HepG2 (cell line): ENCODE data around the gene RPL37A. TPM values are rescaled to one million over a fixed set of nuclear protein-coding genes. Genes with fewer than 3 reads are reported as not detected.

Experiments used
- ATAC-seq: fragments of 200-7000 bp; cut with Tn5 transposase; 3 replicates; pipeline ENCODE4 v1.9.1; 2020; ENCODE audit warnings: mild to moderate bottlenecking, moderate library complexity
- BruUV-seq: library from RNA; stranded (reverse); fragments of 400-500 nt; replicated peaks from 2 replicates; lab custom pipeline; 2021; lab: Mats Ljungman, UMichigan
- CTCF ChIA-PET: fragments of 300-600 bp; formaldehyde crosslinking; extraction: SDS; loops from one replicate; lab custom pipeline; 2021; ENCODE audit warnings: low total read pairs, inconsistent platforms, low intra/inter-chr PET ratio; lab: Yijun Ruan, JAX
- POLR2A ChIA-PET: fragments of 350-600 bp; sonication (Branson Sonifier 250); formaldehyde crosslinking; loops from one replicate; lab custom pipeline; 2020; ENCODE audit warnings: antibody characterized with exemption, inconsistent platforms; lab: Yijun Ruan, JAX
- DNase-seq: peaks from one replicate; pipeline ENCODE4 v3.0.0-alpha.2; 2015; ENCODE audit warnings: low spot score
- FAIRE-seq: peaks from 3 replicates; lab custom pipeline; 2011; peaks lifted over from hg19 to GRCh38; lab: Jason Lieb, UNC
- H2AFZ ChIP-seq: one replicate; pipeline ENCODE4 v1.6.1; 2011; ENCODE audit warnings: low read length, inconsistent platforms
- H3K27ac ChIP-seq: fragments of 300-600 bp; 3 replicates; pipeline ENCODE4 v1.8.0; 2011; ENCODE audit warnings: mixed run types, mild to moderate bottlenecking, mixed read lengths, low read length, inconsistent platforms; ENCODE audit not compliant: insufficient read depth; ENCODE audit errors: extremely low read length
- H3K27me3 ChIP-seq, 2 experiments: fragments of 200-600 bp in 1 of 2; 2 replicates in 1 of 2; 3 replicates in 1 of 2; pipeline versions ENCODE4 v1.6.0 to v1.8.0; 2011; ENCODE audit warnings: low read length in 2 of 2, mild to moderate bottlenecking in 2 of 2, moderate library complexity in 2 of 2, inconsistent platforms in 1 of 2; ENCODE audit not compliant: insufficient read depth in 2 of 2, control insufficient read depth in 1 of 2
- H3K36me3 ChIP-seq, 2 experiments: fragments of 200-600 bp in 1 of 2; replicated peaks in 1 of 2; 2 replicates in 1 of 2; 3 replicates in 1 of 2; pipeline versions ENCODE4 v1.5.1 to v1.8.0; 2011; ENCODE audit warnings: low read length in 2 of 2, inconsistent platforms in 1 of 2; ENCODE audit not compliant: insufficient read depth in 2 of 2, control insufficient read depth in 1 of 2
- H3K4me1 ChIP-seq: 2 replicates; pipeline ENCODE4 v1.5.1; 2012; ENCODE audit warnings: low read length, inconsistent platforms; ENCODE audit not compliant: insufficient read depth
- H3K4me2 ChIP-seq: 2 replicates; pipeline ENCODE4 v1.6.0; 2011; ENCODE audit warnings: low read depth, low read length, inconsistent platforms
- H3K4me3 ChIP-seq, 3 experiments: fragments of 200-600 bp in 1 of 3; sonication (generic), shearing (Covaris generic) in 1 of 3; replicated peaks in 1 of 3; 2 replicates each; pipeline ENCODE4 v1.5.1; 2011 to 2016; ENCODE audit warnings: low read length in 3 of 3, inconsistent platforms in 2 of 3, low read depth in 2 of 3, mild to moderate bottlenecking in 2 of 3, control low read depth in 1 of 3, mixed read lengths in 1 of 3; ENCODE audit not compliant: insufficient read depth in 1 of 3
- H3K79me2 ChIP-seq: one replicate; pipeline ENCODE4 v1.6.1; 2011; ENCODE audit warnings: low read length, inconsistent platforms; ENCODE audit not compliant: insufficient read depth
- H3K9ac ChIP-seq: 2 replicates; pipeline ENCODE4 v1.6.0; 2011; ENCODE audit warnings: mild to moderate bottlenecking, low read depth, low read length, inconsistent platforms; ENCODE audit not compliant: insufficient read depth
- H3K9me3 ChIP-seq: 2 replicates; pipeline ENCODE4 v1.5.1; 2012; ENCODE audit warnings: mild to moderate bottlenecking, low read length
- H4K20me1 ChIP-seq: 2 replicates; pipeline ENCODE4 v1.6.0; 2011; ENCODE audit warnings: inconsistent platforms, mild to moderate bottlenecking, low read length, moderate library complexity; ENCODE audit not compliant: insufficient read depth
- ATM ChIP-seq: fragments of 450-650 bp; IDR thresholded peaks from 2 replicates; pipeline ENCODE4 v1.7.1; 2017; ENCODE audit warnings: mild to moderate bottlenecking, borderline replicate concordance
- PHB2 ChIP-seq: fragments of 450-650 bp; IDR thresholded peaks from 2 replicates; pipeline ENCODE4 v1.6.1; 2018; ENCODE audit not compliant: partially characterized antibody
- RAD21 ChIP-seq: fragments of 450-650 bp; formaldehyde crosslinking; IDR thresholded peaks from 2 replicates; pipeline ENCODE4 v1.5.0; 2020; ENCODE audit warnings: mild to moderate bottlenecking
- SRSF4 ChIP-seq: fragments of 200-400 bp; formaldehyde crosslinking; IDR thresholded peaks from one replicate; pipeline ENCODE4 v1.6.1; 2018; ENCODE audit warnings: mild to moderate bottlenecking, low read depth, low read length, moderate library complexity; ENCODE audit not compliant: poor library complexity, severe bottlenecking
- THYN1 ChIP-seq: sonication (generic); formaldehyde crosslinking; IDR thresholded peaks from 2 replicates; pipeline ENCODE4 v1.8.1; 2023; ENCODE audit warnings: low read depth, mild to moderate bottlenecking, moderate library complexity, missing genetic modification reagents, borderline replicate concordance
- WGBS: methylation state at CpG from one replicate; pipeline ENCODE4 v1.1.6; 2017; ENCODE audit warnings: low lambda C conversion rate; 5-methylcytosine and 5-hydroxymethylcytosine counted together
- in situ Hi-C: cut with HindIII; loops from 2 replicates; pipeline ENCODE4 v1.10.0; 2017; ENCODE audit warnings: low pct_unique_long_range_greater_than_20kb; ENCODE audit not compliant: extremely low pct_ligation_motif_present
- intact Hi-C: fragments of 100-400 bp; cut with micrococcal nuclease; formaldehyde crosslinking; loops from one replicate; pipeline ENCODE4 v1.10.0; 2022; ENCODE audit not compliant: unreplicated experiment
- polyA plus RNA-seq, 8 experiments: library from polyadenylated mRNA; depleted of rRNA in 3 of 8; stranded (reverse) in 7 of 8; unstranded in 1 of 8; fragments of >200 nt; fragmentation: Illumina TruSeq in 4 of 8; extraction: Trizol in 4 of 8; gene quantifications; 2 replicates each; pipeline versions ENCODE4 v1.2.1 to v1.2.3, GENCODE V29; 2011 to 2016; ENCODE audit warnings: low read depth in 4 of 8, missing spikeins in 1 of 8, mixed read lengths in 1 of 8; ENCODE audit not compliant: insufficient read depth in 1 of 8
- total RNA-seq, 5 experiments: library from RNA; depleted of rRNA; stranded (reverse); fragments of >200 nt; fragmentation: Illumina TruSeq; extraction: Trizol; gene quantifications; 2 replicates each; pipeline ENCODE4 v1.2.3, GENCODE V29; 2016; ENCODE audit warnings: low read depth in 1 of 5
- TF ChIP-seq, protein P1 (sequence below): sonication (generic); formaldehyde crosslinking; IDR thresholded peaks from 2 replicates; pipeline ENCODE4 v1.4.0; 2020; ENCODE audit warnings: mild to moderate bottlenecking, missing genetic modification reagents
- TF ChIP-seq, protein P2 (sequence below): sonication (generic); formaldehyde crosslinking; IDR thresholded peaks from 2 replicates; pipeline ENCODE4 v1.4.0; 2020; ENCODE audit warnings: missing genetic modification reagents

The RPL37A gene
- total and polyA plus RNA-seq, 2 of the 13 experiments (the other 11 are each of a cell fraction or from before 2014, with no cell fraction given) = 6,902 to 7,910 TPM

DNA sequence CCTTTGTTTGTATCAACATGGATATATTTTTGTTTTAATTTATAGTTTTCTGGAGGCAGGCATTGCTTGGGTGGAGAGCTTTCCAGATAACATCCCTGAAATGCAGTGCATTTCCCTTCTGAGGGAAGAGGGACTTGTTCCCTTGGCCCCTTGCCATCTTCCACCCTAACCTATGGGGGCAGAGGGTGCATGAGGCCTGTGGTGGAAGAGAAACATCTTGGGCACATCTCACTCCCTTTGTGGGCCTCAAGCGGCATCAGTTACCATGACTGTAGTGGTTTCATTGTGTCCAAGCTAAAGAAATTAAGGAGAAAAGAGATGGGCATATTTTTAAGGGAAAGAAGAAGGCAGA, 5.3 kb upstream of the RPL37A start:
- TF ChIP-seq PHB2 (no peak), THYN1 (CRISPR knock-in tag) (no peak), RAD21 (CRISPR knock-in tag) (no peak), ATM (no peak)
- TF ChIP-seq, protein P1, sequence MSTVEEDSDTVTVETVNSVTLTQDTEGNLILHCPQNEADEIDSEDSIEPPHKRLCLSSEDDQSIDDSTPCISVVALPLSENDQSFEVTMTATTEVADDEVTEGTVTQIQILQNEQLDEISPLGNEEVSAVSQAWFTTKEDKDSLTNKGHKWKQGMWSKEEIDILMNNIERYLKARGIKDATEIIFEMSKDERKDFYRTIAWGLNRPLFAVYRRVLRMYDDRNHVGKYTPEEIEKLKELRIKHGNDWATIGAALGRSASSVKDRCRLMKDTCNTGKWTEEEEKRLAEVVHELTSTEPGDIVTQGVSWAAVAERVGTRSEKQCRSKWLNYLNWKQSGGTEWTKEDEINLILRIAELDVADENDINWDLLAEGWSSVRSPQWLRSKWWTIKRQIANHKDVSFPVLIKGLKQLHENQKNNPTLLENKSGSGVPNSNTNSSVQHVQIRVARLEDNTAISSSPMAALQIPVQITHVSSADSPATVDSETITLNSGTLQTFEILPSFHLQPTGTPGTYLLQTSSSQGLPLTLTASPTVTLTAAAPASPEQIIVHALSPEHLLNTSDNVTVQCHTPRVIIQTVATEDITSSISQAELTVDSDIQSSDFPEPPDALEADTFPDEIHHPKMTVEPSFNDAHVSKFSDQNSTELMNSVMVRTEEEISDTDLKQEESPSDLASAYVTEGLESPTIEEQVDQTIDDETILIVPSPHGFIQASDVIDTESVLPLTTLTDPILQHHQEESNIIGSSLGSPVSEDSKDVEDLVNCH = no peak
- TF ChIP-seq, all 625 proteins: peak for 0
- Histone ChIP-seq H3K4me2 (no peak overlapping the region), H3K27ac (no peak overlapping the region), H3K9me3 (no peaks in the 10 kb centered on the region), H3K36me3 (no peaks in the 10 kb centered on the region), H3K79me2 (peaks cover 10% of the 10 kb centered on the region), H2AFZ (no peak overlapping the region), H3K9ac (no peak overlapping the region), H4K20me1 (no peaks in the 10 kb centered on the region), H3K4me3 (no peak overlapping the region), H3K27me3 (no peaks in the 10 kb centered on the region; a peak in 1 of 5 replicates), H3K4me1 (peaks cover 29% of the 10 kb centered on the region)
- ATAC-seq (no peak), FAIRE-seq (no peak), DNase-seq (no peak)
- in situ Hi-C loops = no loop called here
- ChIA-PET POLR2A (no interaction called here), CTCF (no interaction called here)
- 80% methylated on average over 1 of the region's 1 CpG for WGBS
- BruUV-seq = no TSS peak
- intact Hi-C loops = no loop called here

- BruUV-seq = no TSS peak
- H3K4me3 ChIP-seq = no peak overlapping the region
- 97% methylated on average over 2 of the region's 2 CpGs for WGBS
- ATAC-seq (no peak), DNase-seq (no peak), FAIRE-seq (no peak)
- H3K36me3 ChIP-seq = peaks cover 2 to 17% of the 10 kb centered on the region in 2 experiments; a peak in 4 of 5 replicates
- CTCF ChIA-PET = no interaction called here
- no peak for TF ChIP-seq SRSF4
- TF ChIP-seq, protein P2, sequence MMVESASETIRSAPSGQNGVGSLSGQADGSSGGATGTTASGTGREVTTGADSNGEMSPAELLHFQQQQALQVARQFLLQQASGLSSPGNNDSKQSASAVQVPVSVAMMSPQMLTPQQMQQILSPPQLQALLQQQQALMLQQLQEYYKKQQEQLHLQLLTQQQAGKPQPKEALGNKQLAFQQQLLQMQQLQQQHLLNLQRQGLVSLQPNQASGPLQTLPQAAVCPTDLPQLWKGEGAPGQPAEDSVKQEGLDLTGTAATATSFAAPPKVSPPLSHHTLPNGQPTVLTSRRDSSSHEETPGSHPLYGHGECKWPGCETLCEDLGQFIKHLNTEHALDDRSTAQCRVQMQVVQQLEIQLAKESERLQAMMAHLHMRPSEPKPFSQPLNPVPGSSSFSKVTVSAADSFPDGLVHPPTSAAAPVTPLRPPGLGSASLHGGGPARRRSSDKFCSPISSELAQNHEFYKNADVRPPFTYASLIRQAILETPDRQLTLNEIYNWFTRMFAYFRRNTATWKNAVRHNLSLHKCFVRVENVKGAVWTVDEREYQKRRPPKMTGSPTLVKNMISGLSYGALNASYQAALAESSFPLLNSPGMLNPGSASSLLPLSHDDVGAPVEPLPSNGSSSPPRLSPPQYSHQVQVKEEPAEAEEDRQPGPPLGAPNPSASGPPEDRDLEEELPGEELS = no peak
- peaks cover 32% of the 10 kb centered on the region for H3K79me2 ChIP-seq
- H2AFZ ChIP-seq = no peak overlapping the region
- in situ Hi-C loops = no loop called here
- no peak overlapping the region for H3K4me2 ChIP-seq
- H3K4me1 ChIP-seq = peaks cover 39% of the 10 kb centered on the region
- H4K20me1 ChIP-seq = peaks cover 19% of the 10 kb centered on the region
- peaks cover 0 to 5% of the 10 kb centered on the region in 2 experiments; a peak in 1 of 5 replicates for H3K27me3 ChIP-seq
- no peaks in the 10 kb centered on the region for H3K9me3 ChIP-seq
- intact Hi-C loops = no loop called here
- H3K27ac ChIP-seq = no peak overlapping the region
- POLR2A ChIA-PET = no interaction called here
- H3K9ac ChIP-seq = no peak overlapping the region
These were observed 3.0 kb upstream of the RPL37A start for GRCh38 chr2:216495656-216496055.
